Activated T-cell treated with anti-CD3 and anti-CD28 coated beads, Interleukin-2, amount 50 U/mL, for 24 hours (primary cell): ENCODE data around the gene CACNA1B.

Source experiments
- DNase-seq: peaks from one replicate; pipeline ENCODE4 v3.0.0-alpha.2; 2020
- H3K27ac Mint-ChIP-seq: 2 replicates; pipeline ENCODE4 v1.8.0; 2020; ENCODE audit warnings: mild to moderate bottlenecking, mixed read lengths
- H3K27me3 Mint-ChIP-seq: 2 replicates; pipeline ENCODE4 v1.8.0; 2020; ENCODE audit warnings: mixed read lengths
- H3K36me3 Mint-ChIP-seq: 2 replicates; pipeline ENCODE4 v1.8.0; 2020; ENCODE audit warnings: low read depth, mixed read lengths
- H3K4me1 Mint-ChIP-seq: 2 replicates; pipeline ENCODE4 v1.8.0; 2020; ENCODE audit warnings: low read depth, mixed read lengths
- H3K4me3 Mint-ChIP-seq: 2 replicates; pipeline ENCODE4 v1.8.0; 2020; ENCODE audit warnings: mild to moderate bottlenecking, moderate library complexity, mixed read lengths
- H3K9me3 Mint-ChIP-seq: 2 replicates; pipeline ENCODE4 v1.8.0; 2020; ENCODE audit warnings: mixed read lengths

Gene CACNA1B

GRCh38 chr9:137970098-137970497 lies 92.5 kb downstream of the CACNA1B start:
- H3K27ac Mint-ChIP-seq, result no peak overlapping the region
- H3K4me1 Mint-ChIP-seq, result no peaks in the 10 kb centered on the region
- H3K4me3 Mint-ChIP-seq, result no peak overlapping the region
- DNase-seq, result no peak
- no peaks in the 10 kb centered on the region for H3K36me3 Mint-ChIP-seq
- no peaks in the 10 kb centered on the region for H3K9me3 Mint-ChIP-seq
- H3K27me3 Mint-ChIP-seq, result peaks cover 39% of the 10 kb centered on the region

GRCh38 chr9:137970686-137971476 lies 93.3 kb downstream of the CACNA1B start:
- no peaks in the 10 kb centered on the region for H3K4me1 Mint-ChIP-seq
- H3K36me3 Mint-ChIP-seq, result no peaks in the 10 kb centered on the region
- peaks cover 39% of the 10 kb centered on the region for H3K27me3 Mint-ChIP-seq
- no peak for DNase-seq
- H3K9me3 Mint-ChIP-seq, result no peaks in the 10 kb centered on the region
- no peak overlapping the region for H3K27ac Mint-ChIP-seq
- no peak overlapping the region for H3K4me3 Mint-ChIP-seq

GRCh38 chr9:137971477-137972138 lies 94.0 kb downstream of the CACNA1B start:
- H3K9me3 Mint-ChIP-seq, result no peaks in the 10 kb centered on the region
- peaks cover 39% of the 10 kb centered on the region for H3K27me3 Mint-ChIP-seq
- no peak overlapping the region for H3K4me3 Mint-ChIP-seq
- no peaks in the 10 kb centered on the region for H3K4me1 Mint-ChIP-seq
- H3K36me3 Mint-ChIP-seq, result no peaks in the 10 kb centered on the region
- peak; percentile 13 for DNase-seq
- H3K27ac Mint-ChIP-seq, result no peak overlapping the region

- Mint-ChIP-seq H3K4me3 (no peak overlapping the region), H3K27me3 (peaks cover 36% of the 10 kb centered on the region), H3K27ac (no peak overlapping the region), H3K9me3 (no peaks in the 10 kb centered on the region), H3K36me3 (no peaks in the 10 kb centered on the region), H3K4me1 (no peaks in the 10 kb centered on the region)
- peak; percentile 19 for DNase-seq
Observed at GRCh38 chr9:137972355-137972987, 94.9 kb downstream of the CACNA1B start.

- no peak for DNase-seq
- Mint-ChIP-seq H3K4me3 (no peak overlapping the region), H3K9me3 (no peaks in the 10 kb centered on the region), H3K4me1 (no peaks in the 10 kb centered on the region), H3K27me3 (peaks cover 36% of the 10 kb centered on the region), H3K27ac (no peak overlapping the region), H3K36me3 (no peaks in the 10 kb centered on the region)
Observed at GRCh38 chr9:137972988-137973470, 95.4 kb downstream of the CACNA1B start.

GRCh38 chr9:137973829-137974416 lies 96.3 kb downstream of the CACNA1B start:
- no peaks in the 10 kb centered on the region for H3K4me1 Mint-ChIP-seq
- H3K36me3 Mint-ChIP-seq, result no peaks in the 10 kb centered on the region
- H3K27me3 Mint-ChIP-seq, result peaks cover 36% of the 10 kb centered on the region
- no peaks in the 10 kb centered on the region for H3K9me3 Mint-ChIP-seq
- no peak for DNase-seq
- H3K27ac Mint-ChIP-seq, result no peak overlapping the region
- no peak overlapping the region for H3K4me3 Mint-ChIP-seq

GRCh38 chr9:137974746-137975526 lies 97.4 kb downstream of the CACNA1B start:
- Mint-ChIP-seq H3K27ac (no peak overlapping the region), H3K27me3 (peaks cover 27% of the 10 kb centered on the region), H3K9me3 (no peaks in the 10 kb centered on the region), H3K4me1 (no peaks in the 10 kb centered on the region), H3K36me3 (no peaks in the 10 kb centered on the region), H3K4me3 (no peak overlapping the region)
- peak; percentile 13 for DNase-seq

- peak; percentile 11 for DNase-seq
- Mint-ChIP-seq H3K36me3 (no peaks in the 10 kb centered on the region), H3K27ac (no peak overlapping the region), H3K9me3 (no peaks in the 10 kb centered on the region), H3K27me3 (peaks cover 24% of the 10 kb centered on the region), H3K4me1 (no peaks in the 10 kb centered on the region), H3K4me3 (no peak overlapping the region)
Observed at GRCh38 chr9:137975527-137975913, 97.9 kb downstream of the CACNA1B start.

- peaks cover 19% of the 10 kb centered on the region for H3K27me3 Mint-ChIP-seq
- no peaks in the 10 kb centered on the region for H3K4me1 Mint-ChIP-seq
- H3K27ac Mint-ChIP-seq, result no peak overlapping the region
- no peak overlapping the region for H3K4me3 Mint-ChIP-seq
- H3K9me3 Mint-ChIP-seq, result no peaks in the 10 kb centered on the region
- DNase-seq, result peak; percentile 19
- no peaks in the 10 kb centered on the region for H3K36me3 Mint-ChIP-seq
Observed at GRCh38 chr9:137975936-137976565, 98.5 kb downstream of the CACNA1B start.

- no peak for DNase-seq
- no peaks in the 10 kb centered on the region for H3K36me3 Mint-ChIP-seq
- H3K4me3 Mint-ChIP-seq, result no peak overlapping the region
- no peaks in the 10 kb centered on the region for H3K4me1 Mint-ChIP-seq
- peaks cover 11% of the 10 kb centered on the region for H3K27me3 Mint-ChIP-seq
- H3K27ac Mint-ChIP-seq, result no peak overlapping the region
- no peaks in the 10 kb centered on the region for H3K9me3 Mint-ChIP-seq
Observed at GRCh38 chr9:137977571-137978261, 100.1 kb downstream of the CACNA1B start.

- Mint-ChIP-seq H3K4me3 (no peak overlapping the region), H3K27ac (no peak overlapping the region), H3K27me3 (peaks cover 9% of the 10 kb centered on the region), H3K9me3 (no peaks in the 10 kb centered on the region), H3K4me1 (no peaks in the 10 kb centered on the region), H3K36me3 (no peaks in the 10 kb centered on the region)
- no peak for DNase-seq
Observed at GRCh38 chr9:137978262-137978714, 100.7 kb downstream of the CACNA1B start.

GRCh38 chr9:137982200-137982599 lies 104.6 kb downstream of the CACNA1B start:
- Mint-ChIP-seq H3K4me3 (no peak overlapping the region), H3K9me3 (no peaks in the 10 kb centered on the region), H3K27me3 (peaks cover 16% of the 10 kb centered on the region), H3K4me1 (no peaks in the 10 kb centered on the region), H3K27ac (no peak overlapping the region), H3K36me3 (no peaks in the 10 kb centered on the region)
- no peak for DNase-seq

GRCh38 chr9:137984005-137984404 lies 106.4 kb downstream of the CACNA1B start:
- Mint-ChIP-seq H3K4me3 (no peak overlapping the region), H3K36me3 (no peaks in the 10 kb centered on the region), H3K4me1 (no peaks in the 10 kb centered on the region), H3K27ac (no peak overlapping the region), H3K9me3 (no peaks in the 10 kb centered on the region), H3K27me3 (peaks cover 28% of the 10 kb centered on the region)
- no peak for DNase-seq
